GM19099 (cell line): ENCODE data around the gene SLC34A1.

ENCODE experiments used
- POLR2A ChIP-seq: IDR thresholded peaks from 3 replicates; pipeline ENCODE4 v1.6.1; 2011; ENCODE audit warnings: low read depth; ENCODE audit not compliant: insufficient read length; ENCODE audit errors: extremely low read depth

The SLC34A1 gene

DNA sequence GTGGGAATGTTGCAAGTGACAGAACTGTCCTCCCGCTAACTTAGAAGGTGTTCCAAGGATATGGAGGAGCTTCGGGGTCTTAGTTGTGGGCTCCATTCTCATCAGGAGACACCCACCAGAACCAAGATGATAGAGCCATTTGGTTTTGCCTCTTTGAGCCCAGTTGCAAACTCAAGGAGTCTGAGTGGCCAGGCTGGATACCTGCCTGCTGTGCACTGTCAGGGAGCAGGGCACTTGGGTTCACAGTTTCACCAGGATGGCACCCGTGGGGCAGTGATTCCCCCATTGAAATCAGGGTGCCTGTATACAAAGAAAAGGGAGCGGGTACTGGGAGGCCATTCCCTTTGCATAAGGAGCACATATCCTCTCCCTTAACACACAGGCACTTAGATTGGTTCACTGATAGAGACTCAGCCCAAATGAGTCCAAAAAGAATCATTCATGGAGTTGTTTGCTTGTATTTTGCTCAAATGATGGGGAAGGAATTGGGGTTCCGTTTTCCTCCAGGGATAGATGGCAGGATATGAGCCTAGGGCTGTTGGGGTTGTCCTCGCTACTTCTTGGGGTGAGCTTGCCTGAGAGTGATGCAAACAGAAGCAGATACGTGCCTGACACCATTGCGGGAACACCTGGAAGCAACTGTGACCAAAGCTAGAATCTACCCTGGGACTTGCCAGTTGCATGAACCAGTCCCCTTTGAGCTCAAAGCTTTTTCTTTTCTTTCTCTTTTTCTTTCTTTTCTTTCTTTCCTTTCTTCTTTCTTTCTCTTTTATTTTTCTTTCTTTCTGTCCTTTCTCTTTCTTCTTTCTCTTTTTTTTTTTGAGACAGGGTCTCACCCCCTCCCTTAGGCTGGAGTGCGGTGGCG is 61.0 kb downstream of the SLC34A1 start:
- TF ChIP-seq POLR2A = peak; percentile 5

DNA sequence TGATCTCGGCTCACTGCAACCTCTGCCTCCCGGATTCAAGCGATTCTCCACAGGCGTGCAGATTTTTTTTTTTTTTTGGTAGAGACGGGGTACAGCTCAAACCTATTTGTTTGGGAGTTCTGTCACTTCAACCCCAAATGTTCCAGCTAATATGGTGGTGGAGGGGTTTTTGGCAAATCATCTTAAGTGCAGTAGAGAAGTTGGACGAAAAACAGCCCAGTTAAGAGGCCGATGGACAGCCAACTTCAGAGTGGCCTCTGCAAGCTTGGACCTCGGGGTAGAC is 61.6 kb downstream of the SLC34A1 start:
- no peak for TF ChIP-seq POLR2A

DNA sequence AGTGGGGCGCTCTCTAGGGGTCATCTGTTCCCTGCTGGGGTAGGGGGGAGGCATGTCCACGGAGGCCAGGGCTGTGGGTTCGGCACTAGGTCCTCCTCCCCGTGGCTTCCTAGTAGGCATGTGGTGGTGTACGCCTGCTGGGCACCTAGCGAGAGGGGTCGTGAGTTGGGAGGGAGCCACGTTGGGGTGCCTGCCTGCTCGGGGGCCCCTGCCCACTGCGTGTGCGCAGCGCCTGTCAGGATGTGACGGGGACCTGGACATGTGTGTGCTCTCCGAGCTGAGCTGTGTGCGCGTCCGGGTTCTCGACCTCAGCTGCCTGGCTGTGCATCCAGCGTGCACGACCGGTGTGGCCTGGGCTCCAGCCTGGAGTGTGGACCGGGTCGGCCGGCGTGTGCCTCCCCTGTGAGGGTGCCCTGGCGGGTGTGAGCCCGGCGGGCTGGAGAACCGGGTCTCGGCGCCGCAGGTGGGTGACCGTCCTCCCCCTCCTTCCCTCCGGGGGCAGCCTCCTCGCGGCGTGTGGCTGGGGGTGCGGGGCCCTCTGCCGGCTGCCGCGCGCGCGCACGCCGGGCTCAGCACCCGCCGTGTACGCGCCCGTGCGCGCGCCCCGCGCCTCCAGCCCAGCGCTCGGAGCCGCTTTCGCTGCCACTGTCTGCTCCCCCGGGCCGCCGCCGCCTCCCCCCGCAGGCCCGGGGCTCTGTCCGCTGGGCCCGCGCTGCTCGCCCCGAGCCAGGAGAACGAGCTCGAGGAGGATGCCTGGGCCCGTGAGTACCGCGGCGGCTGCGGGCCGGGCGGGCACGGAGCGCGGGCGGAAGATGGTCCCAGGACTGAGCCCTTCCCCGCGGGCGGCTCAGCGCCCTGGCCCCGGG is 62.2 kb downstream of the SLC34A1 start, which contains the start of gene PRR7:
Gene PRR7 (plus strand): TSS at position 615 of the 866 bp plus-strand sequence. CDS start 8,254 bp downstream, outside the sequence.
- peak; percentile 61 for TF ChIP-seq POLR2A

- TF ChIP-seq POLR2A = no peak
Measured at GRCh38 chr5:177447066-177447610, 62.9 kb downstream of the SLC34A1 start.

DNA sequence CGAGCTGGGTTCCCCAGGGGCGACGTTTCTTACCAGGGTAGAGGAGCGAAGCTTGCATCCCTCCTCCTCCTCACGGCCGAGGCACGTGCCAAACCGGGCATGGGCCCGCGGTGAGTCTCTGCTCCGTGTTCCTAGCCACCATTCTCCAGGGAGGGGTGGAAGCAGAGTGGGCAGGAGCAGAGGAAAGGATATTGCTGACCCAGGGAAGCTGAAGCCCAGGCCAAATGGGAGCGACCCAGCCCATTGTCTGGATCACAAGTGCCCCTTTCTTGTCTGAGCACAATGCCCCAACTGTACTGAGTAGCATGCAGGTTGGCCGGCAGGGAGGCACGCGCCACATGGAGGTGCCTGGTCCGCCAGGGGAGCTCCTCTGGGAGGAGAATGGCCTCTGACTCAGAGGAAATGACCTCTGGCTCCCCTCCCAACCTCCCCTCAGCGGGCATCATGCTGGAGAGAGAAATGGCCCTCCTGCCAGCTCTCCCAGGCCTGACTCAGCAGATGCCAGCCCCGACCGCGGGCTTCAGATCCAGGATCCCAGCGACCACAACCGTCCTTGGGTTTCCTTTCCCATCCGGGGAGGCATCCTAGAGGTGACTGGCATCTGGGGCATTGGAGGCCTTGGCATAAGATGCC is 63.5 kb downstream of the SLC34A1 start:
- peak; percentile 30 for TF ChIP-seq POLR2A
